Heart left ventricle (tissue), 16 donors: ENCODE results near the gene KCNAB2. TPM values are rescaled to one million over a fixed set of nuclear protein-coding genes. Genes with fewer than 3 reads are reported as not detected.

Experiments used
- ATAC-seq, 4 donors: fragments of 200-7000 bp; cut with Tn5 transposase; one replicate each; pipeline ENCODE4 v1.9.1; 2020 to 2022; ENCODE audit warnings: moderate library complexity in 4 of 4, mild to moderate bottlenecking in 3 of 4, moderate number of reproducible peaks in 1 of 4
- DNase-seq, 5 donors: peaks; one replicate each; pipeline ENCODE4 v3.0.0-alpha.2; 2020
- H3K27ac ChIP-seq, 12 donors: fragments of 200-600 bp; sonication (generic) in 4 of 12; one replicate each; pipeline versions ENCODE4 v1.5.0 to v1.8.0; 2016 to 2022; ENCODE audit warnings: mild to moderate bottlenecking in 2 of 12
- H3K27me3 ChIP-seq, 9 donors: fragments of 200-600 bp; sonication (generic) in 2 of 9; one replicate each; pipeline versions ENCODE4 v1.5.1 to v1.8.0; 2016 to 2022; ENCODE audit warnings: mild to moderate bottlenecking in 3 of 9
- H3K36me3 ChIP-seq, 9 donors: fragments of 200-600 bp; sonication (generic) in 2 of 9; one replicate each; pipeline versions ENCODE4 v1.5.0 to v1.8.0; 2018 to 2022; ENCODE audit warnings: mild to moderate bottlenecking in 2 of 9
- H3K4me1 ChIP-seq, 12 donors: fragments of 200-600 bp; sonication (generic) in 4 of 12; one replicate each; pipeline versions ENCODE4 v1.5.0 to v1.8.0; 2016 to 2022; ENCODE audit warnings: mild to moderate bottlenecking in 3 of 12
- H3K4me3 ChIP-seq, 12 donors: fragments of 200-600 bp; sonication (generic) in 4 of 12; one replicate each; pipeline versions ENCODE4 v1.5.0 to v1.8.0; 2017 to 2022; ENCODE audit warnings: mild to moderate bottlenecking in 9 of 12, moderate library complexity in 4 of 12
- H3K9me3 ChIP-seq, 12 donors: fragments of 200-600 bp; sonication (generic) in 4 of 12; one replicate each; pipeline versions ENCODE4 v1.5.0 to v1.8.0; 2016 to 2022; ENCODE audit warnings: mild to moderate bottlenecking in 1 of 12
- POLR2A ChIP-seq, 2 donors: fragments of 450-650 bp; IDR thresholded peaks; one replicate each; pipeline ENCODE4 v1.6.1; 2017; ENCODE audit warnings: antibody characterized with exemption in 2 of 2, mild to moderate bottlenecking in 2 of 2, moderate library complexity in 2 of 2
- WGBS, 4 donors: extraction: QIAGEN DNeasy Blood & Tissue Kit in 2 of 4; methylation state at CpG; one replicate each; pipeline versions ENCODE4 v1.1.5 to v1.1.7; 2013 to 2018; 5-methylcytosine and 5-hydroxymethylcytosine counted together
- intact Hi-C, 10 donors: fragments of 100-400 bp; cut with DNase I; formaldehyde crosslinking; loops; one replicate each; pipeline versions ENCODE4 v1.11.1 to v1.14.2; 2022
- polyA plus RNA-seq, 2 donors: library from polyadenylated mRNA; stranded (reverse); fragments of 200-250 nt; gene quantifications; one replicate each; pipeline ENCODE4 v1.2.3, GENCODE V29; 2013
- total RNA-seq, 9 donors: library from RNA; depleted of rRNA in 2 of 9; stranded (reverse); fragments of >200 nt in 2 of 9; fragmentation: NEBNext Ultra II Directional in 3 of 9; extraction: Animal tissue kit (Norgen Biotek cat#: 25700) in 3 of 9; gene quantifications; one replicate each; pipeline versions ENCODE4 v1.1.0 to v1.2.4, GENCODE V29; 2016 to 2023
- TF ChIP-seq, protein P1 (sequence below), 12 donors: fragments of 200-600 bp; sonication (generic) in 4 of 12; IDR thresholded peaks; one replicate each; pipeline versions ENCODE4 v1.5.0 to v1.8.0; 2018 to 2022; ENCODE audit warnings: antibody characterized with exemption in 12 of 12, mild to moderate bottlenecking in 5 of 12
- donor health status: ischemic (EF 13 %, LVEDD 7.1; RV severe dilation, severe dysfunction).
- donor health status: healthy with polysubstance abuse.
- donor health status: DM: no; HTN: yes; CAD: no.
- donor health status: DM: no; HTN: no; CAD: no.
- donor health status: ischemic (EF 25% LVEDD 6.9; RV normal size, moderate dysfunction).
- donor health status: ischemic (EF 25% LVEDD 5.7; RV mildly dilated, moderate dysfunction).
- donor health status: healthy.
- donor health status: DM: yes; HTN: yes; CAD: no.
- donor health status: ischemic (EF 35%, LVEDD 5.7; RV mildly dilated, moderate dysfunction).
- donor health status: nonischemic (EF 11% LVEDD 7.7; RV severe dilation, severe dysfunction).
- donor health status: DM: yes; HTN: yes; CAD: no.
- donor health status: PGD.
- donor health status: ischemic (EF 29% LVEDD 5.4; RV normal size, mild dysfunction).
- donor health status: nonischemic (EF 23%, LVEDD 6.1; RV moderate dilation, normal function).

The KCNAB2 gene
- total and polyA plus RNA-seq, 11 donors: 10.7 to 51.4 (median 27.2) TPM

DNA sequence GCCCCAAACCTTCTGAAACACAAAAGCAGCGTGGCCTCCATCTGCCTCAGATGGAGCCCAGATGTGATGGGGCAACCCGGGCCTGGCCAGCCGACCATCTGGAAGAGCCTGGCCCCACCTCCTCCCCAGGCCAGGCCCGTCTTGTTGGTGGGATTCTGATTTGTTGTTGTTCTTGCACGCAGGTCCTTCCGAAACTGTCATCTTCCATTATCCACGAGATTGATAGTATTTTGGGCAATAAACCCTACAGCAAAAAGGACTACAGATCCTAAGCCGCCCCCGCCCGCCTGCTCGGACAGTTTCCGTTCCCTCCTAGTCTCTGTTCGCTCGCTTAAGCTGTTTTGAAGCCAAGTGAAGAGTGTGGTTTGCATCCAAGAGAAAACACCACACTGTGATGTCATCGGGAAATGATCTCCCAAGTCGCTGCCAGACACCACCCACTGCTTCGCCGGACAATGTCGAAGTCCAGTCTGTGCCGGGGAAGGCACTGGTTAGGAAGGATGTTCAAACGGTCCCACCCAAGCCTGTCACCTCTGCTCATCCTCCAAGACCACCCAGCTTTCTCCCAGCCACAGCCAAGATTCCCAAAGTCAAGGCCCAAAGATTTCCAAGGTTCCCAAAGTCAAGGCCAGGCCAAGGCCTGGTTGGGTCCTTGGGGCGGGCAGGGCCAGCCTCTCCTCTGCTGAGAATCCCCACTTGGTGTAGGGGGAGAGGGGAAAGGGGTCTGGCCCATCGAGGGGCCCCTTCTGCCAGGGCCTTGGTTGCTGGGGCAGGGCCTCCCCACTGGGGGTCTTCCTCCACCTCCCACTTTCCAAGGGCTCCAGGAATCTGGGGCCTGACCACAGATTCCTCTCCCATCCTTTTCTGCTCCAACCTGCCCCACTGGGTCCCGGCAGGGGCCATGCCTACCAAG, 52.9 kb downstream of the KCNAB2 start:
- TF ChIP-seq POLR2A (IDR thresholded peaks at IDR 0.05): no peak
- TF ChIP-seq, protein P1, sequence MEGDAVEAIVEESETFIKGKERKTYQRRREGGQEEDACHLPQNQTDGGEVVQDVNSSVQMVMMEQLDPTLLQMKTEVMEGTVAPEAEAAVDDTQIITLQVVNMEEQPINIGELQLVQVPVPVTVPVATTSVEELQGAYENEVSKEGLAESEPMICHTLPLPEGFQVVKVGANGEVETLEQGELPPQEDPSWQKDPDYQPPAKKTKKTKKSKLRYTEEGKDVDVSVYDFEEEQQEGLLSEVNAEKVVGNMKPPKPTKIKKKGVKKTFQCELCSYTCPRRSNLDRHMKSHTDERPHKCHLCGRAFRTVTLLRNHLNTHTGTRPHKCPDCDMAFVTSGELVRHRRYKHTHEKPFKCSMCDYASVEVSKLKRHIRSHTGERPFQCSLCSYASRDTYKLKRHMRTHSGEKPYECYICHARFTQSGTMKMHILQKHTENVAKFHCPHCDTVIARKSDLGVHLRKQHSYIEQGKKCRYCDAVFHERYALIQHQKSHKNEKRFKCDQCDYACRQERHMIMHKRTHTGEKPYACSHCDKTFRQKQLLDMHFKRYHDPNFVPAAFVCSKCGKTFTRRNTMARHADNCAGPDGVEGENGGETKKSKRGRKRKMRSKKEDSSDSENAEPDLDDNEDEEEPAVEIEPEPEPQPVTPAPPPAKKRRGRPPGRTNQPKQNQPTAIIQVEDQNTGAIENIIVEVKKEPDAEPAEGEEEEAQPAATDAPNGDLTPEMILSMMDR (IDR thresholded peaks at IDR 0.05): no peak
- peak overlapping the region in 7 of 12 donors; percentile 24 to 82 (median 57) for H3K27ac ChIP-seq
- peak; percentile 46 to 62 (median 56) for DNase-seq
- WGBS, 4 donors: 56 to 70% (median 67%) methylated on average over 23 to 24 of the region's 24 CpGs
- H3K4me3 ChIP-seq: no peak overlapping the region
- ATAC-seq: peak in 3 of 4 donors; percentile 60 to 81 (median 63)
- peaks cover 0 to 37% (median 0%) of the 10 kb centered on the region in 9 donors for H3K36me3 ChIP-seq
- intact Hi-C loops: no loop called here
- H3K9me3 ChIP-seq: no peaks in the 10 kb centered on the region
- H3K27me3 ChIP-seq: peaks cover 0 to 18% (median 7%) of the 10 kb centered on the region in 9 donors
- peaks cover 0 to 14% (median 0%) of the 10 kb centered on the region in 12 donors for H3K4me1 ChIP-seq

DNA sequence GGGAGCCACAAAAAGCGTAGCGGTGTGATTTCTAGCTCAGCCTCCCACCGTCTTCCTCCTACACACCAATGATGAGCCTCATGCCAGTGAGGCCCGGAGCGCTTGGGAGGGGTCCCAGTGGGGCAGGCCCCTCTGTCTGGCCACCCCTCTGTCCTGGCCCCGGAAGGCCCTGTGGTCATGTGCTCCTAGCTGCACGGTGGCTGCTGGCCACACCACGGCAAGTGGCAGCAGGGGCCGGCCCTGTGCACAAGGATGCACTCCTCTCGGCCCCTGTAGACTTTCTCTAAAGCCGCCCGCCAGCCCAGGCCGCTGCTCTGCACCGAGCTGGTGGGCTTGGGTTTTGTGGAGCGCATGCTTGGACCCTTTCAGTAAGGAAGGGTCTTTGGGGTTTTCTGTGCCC, 53.6 kb downstream of the KCNAB2 start:
- peak in 2 of 5 donors; percentile 22 to 63 for DNase-seq

DNA sequence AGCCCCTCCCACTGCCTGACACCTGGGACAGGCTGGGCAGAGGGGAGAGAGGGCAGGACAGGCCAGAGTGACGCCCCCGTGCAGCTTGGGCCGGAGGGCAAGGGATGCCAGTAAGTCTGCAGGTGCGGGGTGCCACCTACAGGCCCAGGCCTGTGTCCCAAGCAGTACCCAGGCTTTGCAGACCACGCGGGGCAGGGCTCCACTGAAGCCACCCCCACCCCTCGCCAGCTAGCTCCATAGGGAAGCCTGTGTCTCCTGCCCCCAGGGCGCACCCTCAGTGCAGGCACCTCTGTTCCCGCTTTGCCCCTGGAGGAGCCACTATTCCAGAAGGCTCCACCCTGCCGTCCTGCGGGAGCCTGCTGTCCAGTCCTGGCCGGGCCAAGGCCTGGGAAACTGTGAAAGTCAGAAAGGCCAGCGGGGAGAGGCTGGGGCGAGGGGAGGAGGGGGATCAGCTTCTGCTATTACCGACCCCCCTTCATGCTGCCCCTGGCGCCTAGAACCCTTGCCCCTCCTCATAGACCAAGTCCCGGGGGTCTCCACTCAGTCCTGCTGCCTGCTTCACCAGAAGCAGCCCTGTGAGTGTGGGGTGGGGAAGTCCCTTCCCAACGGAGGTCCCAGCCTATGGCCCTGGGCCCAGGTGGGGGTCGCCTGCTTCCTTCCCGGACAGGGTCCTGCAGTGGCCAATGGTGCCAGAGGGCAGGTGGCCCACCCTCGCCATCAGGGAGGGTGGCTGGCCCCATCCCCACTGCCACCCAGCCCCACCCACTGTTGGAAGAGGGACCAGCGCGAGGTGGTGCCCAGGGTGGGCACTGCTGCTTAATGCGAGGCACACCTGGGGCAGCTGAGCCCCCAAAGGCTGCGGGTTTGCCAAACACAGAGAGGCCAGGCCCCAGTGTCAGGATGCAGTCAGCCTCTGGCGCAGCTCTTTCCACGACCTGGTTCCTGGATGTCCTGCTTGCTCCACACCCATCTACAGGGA, 54.4 kb downstream of the KCNAB2 start:
- H3K4me1 ChIP-seq: peaks cover 0 to 14% (median 0%) of the 10 kb centered on the region in 12 donors
- H3K36me3 ChIP-seq: peaks cover 0 to 25% (median 0%) of the 10 kb centered on the region in 9 donors
- no peak overlapping the region for H3K4me3 ChIP-seq
- WGBS, 4 donors: 73 to 84% (median 74%) methylated on average over 6 to 27 of the region's 27 CpGs
- ATAC-seq (peak in 3 of 4 donors; percentile 9 to 28 (median 20)), DNase-seq (peak in 2 of 5 donors; percentile 26 to 57)
- no peak overlapping the region for H3K27ac ChIP-seq
- intact Hi-C loops: loop anchor here in 1 of 10 donors (10.0 kb wide), 1 partner anchor 145 kb away; the partner anchor contains the start of gene HES3
- H3K27me3 ChIP-seq: peaks cover 0 to 26% (median 7%) of the 10 kb centered on the region in 9 donors
- no peak for TF ChIP-seq POLR2A (IDR thresholded peaks at IDR 0.05)
- TF ChIP-seq, protein P1 (IDR thresholded peaks at IDR 0.05): peak in 1 of 12 donors; percentile 24
- no peaks in the 10 kb centered on the region for H3K9me3 ChIP-seq

More for the DNA sequence above, 53.6 kb downstream of the KCNAB2 start:
- Histone ChIP-seq H3K9me3 (no peaks in the 10 kb centered on the region), H3K27me3 (peaks cover 0 to 25% (median 7%) of the 10 kb centered on the region in 9 donors), H3K36me3 (peaks cover 0 to 31% (median 0%) of the 10 kb centered on the region in 9 donors), H3K27ac (no peak overlapping the region), H3K4me1 (peaks cover 0 to 14% (median 0%) of the 10 kb centered on the region in 12 donors), H3K4me3 (no peak overlapping the region)
- ATAC-seq: no peak
- 84 to 90% (median 89%) methylated on average over 9 to 15 of the region's 15 CpGs for WGBS, 4 donors
- intact Hi-C loops: no loop called here
- TF ChIP-seq, protein P1 (IDR thresholded peaks at IDR 0.05): no peak
- TF ChIP-seq POLR2A (IDR thresholded peaks at IDR 0.05): no peak
